Urinary bladder (tissue), 4 donors: ENCODE measurements around the gene TMEM175. TPM values are rescaled to one million over a fixed set of nuclear protein-coding genes. Genes with fewer than 3 reads are reported as not detected.
A peak's percentile ranks its signal among the peaks of the same experiment; 100 is the strongest.
"Not testable (repeated sequence)": the region's sequence is repeated elsewhere in the genome, so short reads cannot be mapped to it uniquely, and the experiment has no call there.

Source experiments
- DNase-seq: peaks from one replicate; pipeline ENCODE4 v3.0.0-alpha.2; 2015; ENCODE audit errors: extremely low spot score
- H3K27ac ChIP-seq: one replicate; pipeline ENCODE4 v1.5.1; 2013; ENCODE audit warnings: low read depth, mild to moderate bottlenecking, moderate library complexity
- H3K36me3 ChIP-seq: one replicate; pipeline ENCODE4 v1.6.1; 2013; ENCODE audit warnings: mild to moderate bottlenecking, moderate library complexity; ENCODE audit not compliant: insufficient read depth
- H3K4me1 ChIP-seq: one replicate; pipeline ENCODE4 v1.6.1; 2013; ENCODE audit warnings: mild to moderate bottlenecking, moderate library complexity; ENCODE audit not compliant: insufficient read depth
- H3K4me3 ChIP-seq: one replicate; pipeline ENCODE4 v1.5.1; 2013; ENCODE audit warnings: low read depth, low read length
- WGBS: extraction: QIAGEN DNeasy Blood & Tissue Kit; methylation state at CpG from one replicate; pipeline ENCODE4 v1.1.7; 2013; 5-methylcytosine and 5-hydroxymethylcytosine counted together
- polyA plus RNA-seq: library from polyadenylated mRNA; stranded (reverse); fragments of 200-250 nt; gene quantifications from one replicate; pipeline ENCODE4 v1.2.3, GENCODE V29; 2013
- total RNA-seq: library from RNA; depleted of rRNA; stranded (reverse); fragments of >200 nt; gene quantifications from one replicate; pipeline ENCODE4 v1.2.3, GENCODE V29; 2014
- donor health status: healthy with polysubstance abuse.
- donor health status: healthy.

Gene TMEM175
- total and polyA plus RNA-seq, 2 donors, result 16.8 to 32.8 TPM

DNA sequence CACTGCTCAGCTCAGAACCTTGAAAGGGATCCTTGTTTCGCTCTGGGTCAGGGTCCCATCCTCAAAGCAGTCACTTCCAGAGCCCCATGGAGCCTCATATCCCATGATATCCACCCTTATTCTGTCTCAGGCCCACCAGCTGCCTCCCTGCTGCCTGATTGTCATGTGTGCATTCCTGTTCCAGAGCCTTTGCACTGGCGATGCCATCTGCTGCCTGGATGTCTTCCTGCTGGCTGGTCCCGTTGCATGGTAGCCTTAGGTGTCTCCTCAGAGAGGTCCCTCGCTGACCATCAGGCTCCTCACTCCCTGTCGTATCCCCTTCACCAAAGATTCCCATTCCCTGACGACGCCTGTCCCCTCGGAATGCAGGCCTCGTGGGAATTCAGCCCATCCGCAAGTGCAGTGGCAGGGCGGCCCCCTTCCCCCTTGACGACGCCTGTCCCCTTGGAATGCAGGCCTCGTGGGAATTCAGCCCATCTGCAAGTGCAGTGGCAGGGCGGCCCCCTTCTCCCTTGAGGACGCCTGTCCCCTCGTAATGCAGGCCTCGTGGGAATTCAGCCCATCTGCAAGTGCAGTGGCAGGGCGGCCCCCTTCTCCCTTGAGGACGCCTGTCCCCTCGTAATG is 67.1 kb downstream of the TMEM175 start:
- DNase-seq, H3K36me3 ChIP-seq, H3K4me1 ChIP-seq, H3K27ac ChIP-seq, H3K4me3 ChIP-seq: not testable (repeated sequence)
- 45% methylated on average over 16 of the region's 21 CpGs for WGBS

- no peak overlapping the region for H3K4me3 ChIP-seq
- 58% methylated on average over 18 of the region's 18 CpGs for WGBS
- DNase-seq, result no peak
- no peak overlapping the region for H3K27ac ChIP-seq
- H3K36me3 ChIP-seq, result no peaks in the 10 kb centered on the region
- H3K4me1 ChIP-seq, result peaks cover 7% of the 10 kb centered on the region
These were observed 67.7 kb downstream of the TMEM175 start for GRCh38 chr4:999882-1000425.

DNA sequence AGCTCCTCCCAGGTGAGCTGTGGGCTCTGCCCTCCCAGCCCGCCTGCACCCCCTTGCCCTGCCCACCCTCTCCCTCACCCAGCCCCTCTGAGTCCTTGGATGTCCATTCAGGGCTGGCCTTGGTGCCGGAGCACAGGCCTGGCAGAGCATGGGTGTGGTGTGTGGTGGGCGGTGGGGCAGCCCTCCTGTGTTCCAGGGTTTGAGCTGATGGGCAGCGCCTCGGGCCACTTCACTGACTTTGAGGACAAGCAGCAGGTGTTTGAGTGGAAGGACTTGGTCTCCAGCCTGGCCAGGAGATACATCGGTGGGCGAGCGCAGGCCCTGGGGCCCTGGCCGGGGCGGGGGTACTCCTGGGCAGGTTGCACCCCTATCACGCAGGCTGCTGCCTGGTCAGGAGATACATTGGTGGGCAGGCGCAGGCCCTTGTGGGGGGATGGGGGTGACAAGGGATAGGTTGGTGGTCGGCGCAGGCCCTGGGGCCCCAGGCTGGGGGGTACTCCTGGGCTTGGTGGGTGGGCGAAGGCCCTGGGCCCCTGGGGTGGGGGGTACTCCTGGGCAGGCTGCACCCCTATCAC is 68.5 kb downstream of the TMEM175 start:
- no peak overlapping the region for H3K4me3 ChIP-seq
- peaks cover 7% of the 10 kb centered on the region for H3K4me1 ChIP-seq
- DNase-seq, result no peak
- H3K36me3 ChIP-seq, result no peaks in the 10 kb centered on the region
- WGBS, result 84% methylated on average over 15 of the region's 15 CpGs
- no peak overlapping the region for H3K27ac ChIP-seq

- no peak overlapping the region for H3K27ac ChIP-seq
- no peak overlapping the region for H3K4me3 ChIP-seq
- DNase-seq, result no peak
- WGBS, result 15% methylated on average over 48 of the region's 48 CpGs
- peaks cover 7% of the 10 kb centered on the region for H3K4me1 ChIP-seq
- H3K36me3 ChIP-seq, result no peaks in the 10 kb centered on the region
These were observed 69.4 kb downstream of the TMEM175 start for GRCh38 chr4:1001561-1002130.

DNA sequence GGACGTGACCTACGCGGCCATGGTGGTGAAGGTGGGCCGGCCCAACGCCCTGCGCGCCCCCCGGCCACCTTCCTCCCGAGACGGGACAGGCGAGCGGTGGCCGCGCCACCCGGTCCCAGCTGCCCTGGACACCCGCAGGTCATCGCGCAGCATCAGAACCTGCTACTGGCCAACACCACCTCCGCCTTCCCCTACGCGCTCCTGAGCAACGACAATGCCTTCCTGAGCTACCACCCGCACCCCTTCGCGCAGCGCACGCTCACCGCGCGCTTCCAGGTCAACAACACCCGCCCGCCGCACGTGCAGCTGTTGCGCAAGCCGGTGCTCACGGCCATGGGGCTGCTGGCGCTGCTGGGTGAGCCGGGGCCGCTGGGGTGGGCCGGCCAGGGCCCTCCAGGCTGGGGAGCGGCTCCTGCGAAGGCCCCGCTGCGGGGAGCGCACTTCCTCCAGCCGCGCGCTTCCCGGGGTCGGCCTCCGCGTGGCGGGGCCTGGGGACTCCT is 69.9 kb downstream of the TMEM175 start:
- peaks cover 7% of the 10 kb centered on the region for H3K4me1 ChIP-seq
- no peak overlapping the region for H3K27ac ChIP-seq
- no peak for DNase-seq
- H3K4me3 ChIP-seq, result peak overlapping the region; percentile 16
- H3K36me3 ChIP-seq, result no peaks in the 10 kb centered on the region
- WGBS, result 3% methylated on average over 54 of the region's 54 CpGs

GRCh38 chr4:1002631-1003251 is 70.5 kb downstream of the TMEM175 start:
- Histone ChIP-seq H3K4me1 (peaks cover 2% of the 10 kb centered on the region), H3K4me3 (peak overlapping the region; percentile 16), H3K36me3 (no peaks in the 10 kb centered on the region), H3K27ac (no peak overlapping the region)
- no peak for DNase-seq
- 2% methylated on average over 75 of the region's 75 CpGs for WGBS

- WGBS, result 26% methylated on average over 63 of the region's 63 CpGs
- Histone ChIP-seq H3K4me3 (no peak overlapping the region), H3K36me3 (no peaks in the 10 kb centered on the region), H3K4me1 (peaks cover 2% of the 10 kb centered on the region), H3K27ac (no peak overlapping the region)
- DNase-seq, result no peak
These were observed 71.2 kb downstream of the TMEM175 start for GRCh38 chr4:1003271-1004070.

DNA sequence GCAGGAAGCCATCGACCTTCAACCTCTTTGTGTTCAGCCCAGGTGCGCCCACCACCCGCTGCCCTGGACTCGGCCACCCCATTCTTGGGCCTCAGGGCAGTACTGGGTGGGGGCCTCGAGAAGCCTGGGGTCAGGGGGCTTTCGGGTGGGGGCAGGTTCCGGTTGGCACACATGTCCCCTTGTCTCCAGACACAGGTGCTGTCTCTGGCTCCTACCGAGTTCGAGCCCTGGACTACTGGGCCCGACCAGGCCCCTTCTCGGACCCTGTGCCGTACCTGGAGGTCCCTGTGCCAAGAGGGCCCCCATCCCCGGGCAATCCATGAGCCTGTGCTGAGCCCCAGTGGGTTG is 71.8 kb downstream of the TMEM175 start:
- Histone ChIP-seq H3K4me1 (peaks cover 2% of the 10 kb centered on the region), H3K4me3 (no peak overlapping the region)
- 89% methylated on average over 13 of the region's 13 CpGs for WGBS

GRCh38 chr4:1004557-1005485 is 72.6 kb downstream of the TMEM175 start:
- no peak overlapping the region for H3K27ac ChIP-seq
- peaks cover 2% of the 10 kb centered on the region for H3K4me1 ChIP-seq
- no peak for DNase-seq
- H3K4me3 ChIP-seq, result no peak overlapping the region
- WGBS, result 71% methylated on average over 25 of the region's 25 CpGs
- no peaks in the 10 kb centered on the region for H3K36me3 ChIP-seq

More for the DNA sequence above, 71.8 kb downstream of the TMEM175 start:
- Histone ChIP-seq H3K36me3 (no peaks in the 10 kb centered on the region), H3K27ac (no peak overlapping the region)
- DNase-seq, result no peak

DNA sequence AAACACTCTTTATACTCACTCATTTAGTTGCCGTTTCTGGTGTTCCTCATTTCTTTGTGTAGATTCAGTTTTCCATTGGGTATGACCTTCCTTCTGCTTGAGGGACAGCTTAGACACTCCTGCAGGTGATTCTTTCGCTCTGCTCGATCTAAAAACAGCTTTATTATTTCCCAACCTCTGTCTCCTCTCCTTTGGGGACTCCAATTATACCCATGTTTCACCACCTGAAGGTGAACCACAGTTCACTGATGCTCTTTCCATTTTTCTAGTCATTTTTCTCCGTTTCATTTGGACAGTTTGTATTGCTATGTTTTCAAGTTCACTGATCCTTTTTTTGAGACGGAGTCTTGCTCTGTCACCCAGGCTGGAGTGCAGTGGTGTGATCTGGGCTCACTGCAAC is 74.6 kb downstream of the TMEM175 start:
- no peak overlapping the region for H3K27ac ChIP-seq
- no peak overlapping the region for H3K4me3 ChIP-seq
- WGBS, result 91% methylated on average over 5 of the region's 5 CpGs
- H3K4me1 ChIP-seq, result peaks cover 3% of the 10 kb centered on the region
- H3K36me3 ChIP-seq, result no peaks in the 10 kb centered on the region
- DNase-seq, result no peak
